HAP-1 (cell line): ENCODE measurements around the gene TMEM252.

Experiments used
- DNase-seq, 2 experiments: peaks; one replicate each; pipeline ENCODE4 v3.0.0-alpha.2; 2016 to 2020; ENCODE audit warnings: low spot score in 2 of 2
- H3K27me3 ChIP-seq: fragments of 250-450 bp; sonication (Bioruptor Pico); 2 replicates; pipeline ENCODE4 v1.5.1; 2020; ENCODE audit warnings: low read depth, mild to moderate bottlenecking, moderate library complexity
- H3K36me3 ChIP-seq: fragments of 250-450 bp; sonication (Bioruptor Pico); replicated peaks from 2 replicates; pipeline ENCODE4 v1.5.1; 2020; ENCODE audit warnings: mild to moderate bottlenecking
- H3K4me1 ChIP-seq: fragments of 250-450 bp; sonication (Bioruptor Pico); 2 replicates; pipeline ENCODE4 v1.5.1; 2020; ENCODE audit warnings: mild to moderate bottlenecking
- H3K4me3 ChIP-seq: fragments of 250-450 bp; sonication (Bioruptor Pico); 2 replicates; pipeline ENCODE4 v1.5.1; 2020; ENCODE audit warnings: mild to moderate bottlenecking, moderate library complexity
- H3K9me3 ChIP-seq: fragments of 250-450 bp; sonication (Bioruptor Pico); 2 replicates; pipeline ENCODE4 v1.5.1; 2020; ENCODE audit warnings: mild to moderate bottlenecking, moderate library complexity
- in situ Hi-C: fragments of 300-500 bp; cut with MboI; formaldehyde crosslinking; loops from 3 replicates; pipeline ENCODE4 v1.14.3; 2020; ENCODE audit warnings: low sequenced_read_pairs, inconsistent platforms, mixed read lengths

The TMEM252 gene

DNA sequence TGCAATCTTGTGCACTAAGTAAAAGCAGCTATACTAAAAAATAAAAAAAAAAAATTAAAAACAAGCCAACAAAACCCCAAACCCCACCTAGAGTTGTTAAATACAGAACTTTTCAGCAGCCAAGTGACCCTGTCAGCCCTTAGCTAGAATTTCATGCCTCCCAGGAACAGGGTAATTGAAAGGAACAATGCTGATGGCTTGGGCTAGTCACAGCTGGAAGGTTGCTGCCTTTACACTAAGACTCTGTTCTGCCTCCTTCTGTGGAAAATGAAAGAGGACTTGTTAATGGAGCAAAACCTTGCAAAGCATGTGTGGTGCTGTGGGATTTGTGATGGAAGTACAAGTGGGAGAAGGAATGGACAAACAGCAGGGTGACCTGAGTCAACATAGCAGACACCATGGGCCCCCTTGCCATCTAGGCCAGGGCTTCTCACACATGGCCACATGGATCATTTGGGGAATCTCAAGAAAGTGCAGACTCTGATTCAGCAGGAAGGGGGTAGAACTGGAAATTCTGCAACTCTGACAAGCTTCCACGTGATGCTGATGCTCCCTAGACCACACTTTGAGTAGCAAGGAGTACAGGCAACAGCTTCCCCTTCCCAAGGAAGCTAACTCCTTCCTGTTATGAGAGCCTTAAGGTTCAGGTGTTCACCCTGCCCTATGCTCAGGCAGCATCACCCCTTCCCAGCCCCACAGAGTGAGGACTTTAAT lies 14.9 kb upstream of the TMEM252 start:
- DNase-seq: no peak
- in situ Hi-C loops: no loop called here
- Histone ChIP-seq H3K9me3 (no peaks in the 10 kb centered on the region), H3K27me3 (no peaks in the 10 kb centered on the region), H3K4me1 (no peaks in the 10 kb centered on the region), H3K36me3 (no peaks in the 10 kb centered on the region), H3K4me3 (no peak overlapping the region)

DNA sequence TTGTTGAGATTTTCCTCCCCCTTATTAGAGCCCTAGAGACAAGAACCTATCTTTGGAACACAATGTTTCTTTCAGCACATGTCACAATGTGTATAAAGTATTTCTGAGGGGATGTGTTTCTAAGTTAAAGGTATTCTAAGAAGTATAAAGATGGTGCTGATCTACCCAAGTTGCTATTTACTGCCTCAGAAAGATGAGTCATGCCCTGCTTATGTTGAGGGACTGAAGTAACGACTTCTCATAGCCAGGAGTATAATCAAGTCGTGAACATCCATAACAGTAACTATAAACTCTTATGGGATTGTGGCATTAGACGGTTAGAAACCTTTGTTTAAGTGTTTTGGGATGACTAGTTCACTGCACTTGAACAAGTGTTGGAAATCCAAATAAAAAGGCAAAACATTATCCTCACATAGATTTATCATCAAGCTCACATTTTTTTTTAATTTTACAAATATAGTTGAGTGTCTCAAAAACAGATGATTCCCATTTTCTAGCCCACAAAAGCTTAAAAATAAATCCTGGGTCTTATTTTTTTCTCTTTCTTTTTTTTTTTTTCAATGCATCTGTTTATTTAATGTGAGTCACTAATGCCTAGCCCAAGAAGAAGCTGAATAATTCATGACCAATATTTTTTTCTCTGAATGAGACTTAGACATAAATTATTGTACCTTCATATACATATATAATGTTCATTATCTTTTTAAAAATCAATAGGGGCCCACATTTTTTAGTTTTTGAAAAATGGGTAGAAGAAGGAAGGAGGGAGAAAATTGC lies 12.2 kb upstream of the TMEM252 start:
- DNase-seq: no peak

DNA sequence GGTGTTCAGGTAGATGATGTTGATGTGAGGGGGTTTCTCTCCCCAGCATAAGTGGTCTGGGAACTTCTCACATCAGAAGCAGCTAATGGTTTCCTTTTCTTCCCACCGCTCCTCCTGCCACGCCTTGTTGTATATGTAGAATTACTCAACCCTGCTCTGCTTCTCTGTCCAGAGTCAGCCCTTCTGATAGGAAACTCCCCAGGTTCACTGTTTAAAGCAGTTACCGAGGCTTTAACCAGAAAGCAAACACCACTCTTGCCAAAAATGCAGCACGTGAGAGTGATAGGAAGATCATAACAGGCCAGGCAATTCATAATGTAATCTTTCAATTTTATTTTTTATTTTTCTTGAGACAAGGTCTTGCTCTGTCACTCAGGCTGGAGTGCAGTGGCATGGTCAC lies 10.5 kb upstream of the TMEM252 start:
- H3K27me3 ChIP-seq: no peaks in the 10 kb centered on the region
- in situ Hi-C loops: no loop called here
- H3K9me3 ChIP-seq: no peaks in the 10 kb centered on the region
- no peaks in the 10 kb centered on the region for H3K4me1 ChIP-seq
- no peak overlapping the region for H3K4me3 ChIP-seq
- no peak for DNase-seq
- H3K36me3 ChIP-seq: no peaks in the 10 kb centered on the region

More for the DNA sequence above, 12.2 kb upstream of the TMEM252 start:
- Histone ChIP-seq H3K27me3 (no peaks in the 10 kb centered on the region), H3K9me3 (no peaks in the 10 kb centered on the region), H3K4me1 (no peaks in the 10 kb centered on the region), H3K4me3 (no peak overlapping the region), H3K36me3 (no peaks in the 10 kb centered on the region)
- in situ Hi-C loops: no loop called here

DNA sequence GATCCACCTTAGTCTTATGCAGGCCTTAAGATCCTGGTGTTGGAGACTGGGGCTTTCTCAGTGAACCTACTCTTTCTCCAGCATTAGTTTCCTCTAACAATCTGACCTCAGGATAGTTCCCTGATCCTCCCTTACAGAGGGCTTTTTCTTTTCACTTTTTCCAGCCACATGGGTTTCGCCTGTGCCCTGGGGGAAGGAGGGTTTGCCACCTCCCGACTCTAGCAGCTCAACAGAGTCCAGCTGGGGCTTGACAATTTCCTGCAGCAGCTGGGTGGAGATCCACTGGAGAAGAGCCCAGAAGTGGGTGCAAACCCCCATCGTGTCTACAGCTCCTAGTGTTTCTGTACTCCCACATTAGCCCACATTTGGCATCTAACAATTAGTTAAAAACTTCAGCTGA lies 7.6 kb upstream of the TMEM252 start:
- no peak for DNase-seq
- H3K4me1 ChIP-seq: no peaks in the 10 kb centered on the region
- in situ Hi-C loops: loop anchor here (10.0 to 25.0 kb wide), 2 partner anchors 63 to 111 kb away; no protein-coding TSS in a partner anchor
- H3K9me3 ChIP-seq: no peaks in the 10 kb centered on the region
- no peaks in the 10 kb centered on the region for H3K36me3 ChIP-seq
- H3K4me3 ChIP-seq: no peak overlapping the region
- no peaks in the 10 kb centered on the region for H3K27me3 ChIP-seq

GRCh38 chr9:68547417-68547816 lies 6.7 kb upstream of the TMEM252 start:
- Histone ChIP-seq H3K36me3 (no peaks in the 10 kb centered on the region), H3K9me3 (no peaks in the 10 kb centered on the region), H3K27me3 (no peaks in the 10 kb centered on the region), H3K4me3 (no peak overlapping the region), H3K4me1 (no peaks in the 10 kb centered on the region)
- DNase-seq: no peak
- in situ Hi-C loops: loop anchor here (10.0 to 25.0 kb wide), 2 partner anchors 63 to 110 kb away; no protein-coding TSS in a partner anchor

DNA sequence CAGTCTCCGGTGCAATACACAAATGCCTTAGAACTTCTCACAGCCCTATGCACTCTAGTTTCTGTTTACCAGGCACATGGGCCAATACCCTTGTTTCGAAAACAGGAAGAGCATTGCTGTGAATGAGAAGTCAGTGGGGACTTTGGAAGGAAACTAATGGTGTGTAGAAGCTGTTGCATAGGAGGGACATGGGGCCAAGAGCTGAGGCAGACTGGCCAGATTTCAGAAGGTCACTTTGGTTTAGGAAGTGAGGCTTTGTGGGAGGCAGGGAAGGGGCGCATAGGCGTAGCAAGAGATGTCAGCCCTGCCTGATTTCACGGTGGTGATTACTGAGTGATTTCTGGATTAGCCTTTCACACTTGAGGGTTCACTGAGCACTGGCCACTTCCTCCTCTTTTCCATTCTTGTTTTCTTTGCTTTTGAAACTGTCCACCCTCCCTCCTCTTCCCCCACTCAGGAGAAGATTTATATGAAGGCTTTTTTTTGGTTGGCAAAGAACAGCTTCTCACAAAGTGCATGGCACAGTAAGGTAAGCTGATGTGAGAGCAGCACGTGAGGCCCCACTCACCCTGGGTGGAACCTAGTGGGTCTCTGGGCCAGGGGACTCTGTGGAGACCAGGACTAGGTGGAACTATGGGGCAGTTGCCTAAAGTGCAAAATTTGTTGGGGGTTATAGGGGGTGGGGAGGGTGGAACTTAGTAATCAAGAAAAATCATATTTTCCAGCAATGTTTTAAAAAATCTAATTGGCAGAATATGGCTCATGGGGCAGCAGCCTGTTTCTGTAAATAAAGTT lies 6.1 kb upstream of the TMEM252 start:
- Histone ChIP-seq H3K9me3 (no peaks in the 10 kb centered on the region), H3K36me3 (no peaks in the 10 kb centered on the region), H3K4me1 (no peaks in the 10 kb centered on the region), H3K4me3 (no peak overlapping the region), H3K27me3 (no peaks in the 10 kb centered on the region)
- in situ Hi-C loops: loop anchor here (10.0 to 25.0 kb wide), 2 partner anchors 62 to 109 kb away; no protein-coding TSS in a partner anchor
- DNase-seq: no peak

- Histone ChIP-seq H3K36me3 (no peaks in the 10 kb centered on the region), H3K9me3 (no peaks in the 10 kb centered on the region), H3K27me3 (no peaks in the 10 kb centered on the region), H3K4me1 (no peaks in the 10 kb centered on the region), H3K4me3 (no peak overlapping the region)
- no peak for DNase-seq
- in situ Hi-C loops: loop anchor here (10.0 to 25.0 kb wide), 2 partner anchors 60 to 108 kb away; no protein-coding TSS in a partner anchor
Observed at GRCh38 chr9:68545033-68545705, 4.5 kb upstream of the TMEM252 start.

GRCh38 chr9:68541568-68541967 lies 885 bp upstream of the TMEM252 start:
- no peaks in the 10 kb centered on the region; the same call in 1 of the 2 replicates for H3K27me3 ChIP-seq
- in situ Hi-C loops: loop anchor here (10.0 to 25.0 kb wide), 2 partner anchors 57 to 104 kb away; no protein-coding TSS in a partner anchor
- H3K4me1 ChIP-seq: no peaks in the 10 kb centered on the region
- no peak for DNase-seq
- no peaks in the 10 kb centered on the region for H3K36me3 ChIP-seq
- no peak overlapping the region for H3K4me3 ChIP-seq
- no peaks in the 10 kb centered on the region for H3K9me3 ChIP-seq

- DNase-seq: no peak
- Histone ChIP-seq H3K36me3 (no peaks in the 10 kb centered on the region), H3K9me3 (no peaks in the 10 kb centered on the region), H3K27me3 (no peaks in the 10 kb centered on the region; the same call in 1 of the 2 replicates), H3K4me1 (no peaks in the 10 kb centered on the region), H3K4me3 (no peak overlapping the region)
- in situ Hi-C loops: loop anchor here (25.0 kb wide), 1 partner anchor 101 kb away; no protein-coding TSS in a partner anchor
Observed at GRCh38 chr9:68538200-68538599, 2.5 kb downstream of the TMEM252 start.

DNA sequence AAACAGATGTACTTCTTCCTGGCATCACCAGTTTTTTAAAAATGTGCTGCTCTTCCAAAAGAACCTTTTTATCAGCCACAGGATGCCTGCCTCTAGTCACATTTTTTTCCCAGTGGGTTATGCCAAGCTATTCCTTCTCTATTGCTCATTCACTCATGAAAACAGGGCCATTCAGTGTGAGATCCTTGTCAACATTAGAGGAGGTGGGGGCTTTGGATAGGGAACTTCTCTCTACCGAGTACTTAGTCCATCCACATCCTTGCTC lies 3.1 kb downstream of the TMEM252 start:
- Histone ChIP-seq H3K36me3 (no peaks in the 10 kb centered on the region), H3K9me3 (no peaks in the 10 kb centered on the region), H3K4me1 (no peaks in the 10 kb centered on the region), H3K4me3 (no peak overlapping the region), H3K27me3 (no peaks in the 10 kb centered on the region; the same call in 1 of the 2 replicates)
- no peak for DNase-seq
- in situ Hi-C loops: loop anchor here (25.0 kb wide), 1 partner anchor 100 kb away; no protein-coding TSS in a partner anchor

GRCh38 chr9:68536876-68537615 lies 3.6 kb downstream of the TMEM252 start:
- no peaks in the 10 kb centered on the region; the same call in 1 of the 2 replicates for H3K27me3 ChIP-seq
- DNase-seq: no peak
- in situ Hi-C loops: loop anchor here (25.0 kb wide), 1 partner anchor 100 kb away; no protein-coding TSS in a partner anchor
- H3K36me3 ChIP-seq: no peaks in the 10 kb centered on the region
- no peaks in the 10 kb centered on the region for H3K4me1 ChIP-seq
- H3K9me3 ChIP-seq: no peaks in the 10 kb centered on the region
- no peak overlapping the region for H3K4me3 ChIP-seq

- Histone ChIP-seq H3K36me3 (no peaks in the 10 kb centered on the region), H3K4me3 (no peak overlapping the region), H3K27me3 (no peaks in the 10 kb centered on the region; the same call in 1 of the 2 replicates), H3K9me3 (no peaks in the 10 kb centered on the region), H3K4me1 (no peaks in the 10 kb centered on the region)
- in situ Hi-C loops: loop anchor here (25.0 kb wide), 1 partner anchor 96 kb away; no protein-coding TSS in a partner anchor
- no peak for DNase-seq
Observed at GRCh38 chr9:68533678-68534077, 7.0 kb downstream of the TMEM252 start.
